OCI-LY7 (cell line): ENCODE results near the gene RTL1. TPM values are rescaled to one million over a fixed set of nuclear protein-coding genes. Genes with fewer than 3 reads are reported as not detected.

Source experiments
- BruUV-seq: library from RNA; stranded (reverse); fragments of 400-500 nt; replicated peaks from 2 replicates; lab custom pipeline; 2021; lab: Mats Ljungman, UMichigan
- CTCF ChIA-PET: fragments of 300-600 bp; sonication (Branson Sonifier 250); formaldehyde crosslinking; loops from one replicate; lab custom pipeline; 2022; ENCODE audit warnings: antibody characterized with exemption; ENCODE audit not compliant: unreplicated experiment; lab: Charles Lee
- POLR2A ChIA-PET: fragments of 300-600 bp; sonication (Branson Sonifier 250); formaldehyde crosslinking; loops from one replicate; lab custom pipeline; 2022; ENCODE audit warnings: antibody characterized with exemption; lab: Charles Lee
- DNase-seq: peaks from one replicate; pipeline ENCODE4 v3.0.0-alpha.2; 2015; ENCODE audit warnings: low spot score
- H2AFZ ChIP-seq: fragments of 200-600 bp; sonication (generic), shearing (Covaris generic); 2 replicates; pipeline ENCODE4 v1.6.1; 2014; ENCODE audit warnings: mild to moderate bottlenecking, antibody characterized with exemption, low read length, moderate library complexity
- H3K27ac ChIP-seq: fragments of 200-600 bp; sonication (generic); 2 replicates; pipeline ENCODE4 v1.5.1; 2014; ENCODE audit warnings: mixed run types, low read depth, mild to moderate bottlenecking, moderate library complexity, low read length, inconsistent platforms; ENCODE audit not compliant: poor library complexity, severe bottlenecking
- H3K36me3 ChIP-seq: fragments of 200-600 bp; sonication (generic); 2 replicates; pipeline ENCODE4 v1.6.1; 2014; ENCODE audit warnings: mild to moderate bottlenecking, antibody characterized with exemption, low read length, moderate library complexity, mixed read lengths; ENCODE audit not compliant: insufficient read depth
- H3K4me1 ChIP-seq: fragments of 200-600 bp; sonication (generic); 2 replicates; pipeline ENCODE4 v1.5.1; 2014; ENCODE audit warnings: mild to moderate bottlenecking, low read length; ENCODE audit not compliant: insufficient read depth, poor library complexity, severe bottlenecking
- H3K4me2 ChIP-seq: fragments of 200-600 bp; sonication (generic); 2 replicates; pipeline ENCODE4 v1.6.1; 2014; ENCODE audit warnings: mild to moderate bottlenecking, low read length
- H3K4me3 ChIP-seq: fragments of 200-600 bp; sonication (generic); 2 replicates; pipeline ENCODE4 v1.5.1; 2014; ENCODE audit warnings: mild to moderate bottlenecking, low read depth, low read length; ENCODE audit not compliant: poor library complexity, severe bottlenecking
- H3K79me2 ChIP-seq: fragments of 200-600 bp; sonication (generic); 2 replicates; pipeline ENCODE4 v1.6.1; 2016; ENCODE audit warnings: low read depth, mild to moderate bottlenecking, low read length, moderate library complexity, mixed read lengths; ENCODE audit not compliant: insufficient read depth
- H3K9me2 ChIP-seq: fragments of 200-600 bp; sonication (generic); 2 replicates; pipeline ENCODE4 v1.6.1; 2016; ENCODE audit warnings: mild to moderate bottlenecking, low read length, mixed read lengths; ENCODE audit not compliant: insufficient read depth
- H3K9me3 ChIP-seq: fragments of 200-600 bp; sonication (generic); 2 replicates; pipeline ENCODE4 v1.6.1; 2014; ENCODE audit warnings: mild to moderate bottlenecking, mixed run types, low read length, mixed read lengths
- H4K20me1 ChIP-seq: fragments of 200-600 bp; sonication (generic); 2 replicates; pipeline ENCODE4 v1.6.1; 2014; ENCODE audit warnings: mild to moderate bottlenecking, antibody characterized with exemption, low read length, moderate library complexity, mixed read lengths; ENCODE audit not compliant: insufficient read depth
- CTCF ChIP-seq: fragments of 200-600 bp; sonication (generic); conservative IDR thresholded peaks from 2 replicates; pipeline ENCODE4 v1.5.1; 2014; ENCODE audit warnings: mild to moderate bottlenecking, antibody characterized with exemption, low read length, moderate library complexity, mixed read lengths
- EZH2phosphoT487 ChIP-seq: fragments of 200-600 bp; sonication (generic); IDR thresholded peaks from 2 replicates; pipeline ENCODE4 v1.6.1; 2018; ENCODE audit warnings: low read depth, borderline replicate concordance, mild to moderate bottlenecking, mixed run types, antibody characterized with exemption, low read length, moderate library complexity, mixed read lengths
- intact Hi-C: fragments of 100-400 bp; cut with micrococcal nuclease; formaldehyde crosslinking; loops from one replicate; pipeline ENCODE4 v1.10.0; 2022; ENCODE audit not compliant: unreplicated experiment
- total RNA-seq, 2 experiments: library from RNA; depleted of rRNA in 1 of 2; stranded (reverse); fragments of >200 nt in 1 of 2; shearing (Covaris generic) in 1 of 2; gene quantifications; 2 replicates each; pipeline ENCODE4 v1.2.3, GENCODE V29; 2014 to 2022

RTL1 gene
- total RNA-seq, 2 experiments from 2014 or later: not detected

- no peak overlapping the region for H3K4me3 ChIP-seq
- H3K27ac ChIP-seq: no peak overlapping the region
- H3K36me3 ChIP-seq: no peaks in the 10 kb centered on the region
- TF ChIP-seq EZH2phosphoT487 (no peak), CTCF (no peak)
- H3K4me2 ChIP-seq: no peak overlapping the region
- no peak overlapping the region for H2AFZ ChIP-seq
- H3K4me1 ChIP-seq: no peaks in the 10 kb centered on the region
- no TSS peak for BruUV-seq
- H3K79me2 ChIP-seq: no peaks in the 10 kb centered on the region
- ChIA-PET CTCF (no interaction called here), POLR2A (no interaction called here)
- intact Hi-C loops: no loop called here
- DNase-seq: no peak
- no peaks in the 10 kb centered on the region for H3K9me2 ChIP-seq
- H3K9me3 ChIP-seq: no peaks in the 10 kb centered on the region
- H4K20me1 ChIP-seq: no peaks in the 10 kb centered on the region
Measured at GRCh38 chr14:100887728-100888335, 15.7 kb downstream of the RTL1 start.

GRCh38 chr14:100885617-100886016, 17.9 kb downstream of the RTL1 start:
- intact Hi-C loops: no loop called here
- H3K79me2 ChIP-seq: no peaks in the 10 kb centered on the region
- no peaks in the 10 kb centered on the region for H4K20me1 ChIP-seq
- no peak for DNase-seq
- H3K9me2 ChIP-seq: no peaks in the 10 kb centered on the region
- no peak for TF ChIP-seq CTCF
- no peak for TF ChIP-seq EZH2phosphoT487
- POLR2A ChIA-PET: no interaction called here
- no peaks in the 10 kb centered on the region for H3K9me3 ChIP-seq
- no TSS peak for BruUV-seq
- H3K4me1 ChIP-seq: no peaks in the 10 kb centered on the region
- H3K27ac ChIP-seq: no peak overlapping the region
- H3K36me3 ChIP-seq: no peaks in the 10 kb centered on the region
- H3K4me2 ChIP-seq: no peak overlapping the region
- H2AFZ ChIP-seq: no peak overlapping the region
- no peak overlapping the region for H3K4me3 ChIP-seq
- CTCF ChIA-PET: no interaction called here

DNA sequence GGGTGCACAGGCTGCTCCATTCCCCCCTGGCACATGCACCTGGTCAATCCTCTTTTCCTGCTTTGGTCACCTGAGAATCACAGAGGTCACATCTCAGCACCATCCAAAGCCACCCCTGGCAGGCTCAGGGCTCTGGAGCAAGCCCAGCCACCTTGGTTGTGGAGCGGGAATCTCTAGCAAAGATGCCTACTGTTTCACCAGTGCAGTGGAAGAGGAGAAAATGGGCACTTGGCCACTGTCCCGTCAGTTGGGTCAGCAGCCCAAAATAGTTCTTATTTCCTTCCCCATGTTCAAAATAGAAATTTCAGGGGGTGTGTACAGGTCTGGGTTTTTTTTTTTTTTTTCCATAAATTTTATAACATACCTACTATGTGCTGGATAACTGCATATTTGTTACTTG, 18.3 kb downstream of the RTL1 start:
- TF ChIP-seq CTCF (no peak), EZH2phosphoT487 (no peak)
- BruUV-seq: no TSS peak
- CTCF ChIA-PET: no interaction called here

More for the DNA sequence above, 18.3 kb downstream of the RTL1 start:
- no peaks in the 10 kb centered on the region for H3K36me3 ChIP-seq
- H3K9me3 ChIP-seq: no peaks in the 10 kb centered on the region
- no peaks in the 10 kb centered on the region for H3K79me2 ChIP-seq
- H3K4me2 ChIP-seq: no peak overlapping the region
- no peak overlapping the region for H3K4me3 ChIP-seq
- no peaks in the 10 kb centered on the region for H4K20me1 ChIP-seq
- no peak overlapping the region for H3K27ac ChIP-seq
- no peak overlapping the region for H2AFZ ChIP-seq
- intact Hi-C loops: no loop called here
- H3K4me1 ChIP-seq: no peaks in the 10 kb centered on the region
- POLR2A ChIA-PET: no interaction called here
- no peaks in the 10 kb centered on the region for H3K9me2 ChIP-seq
- no peak for DNase-seq
